ENCODE results near the gene RSAD1. TPM values are rescaled to one million over a fixed set of nuclear protein-coding genes. Genes with fewer than 3 reads are reported as not detected.

The RSAD1 gene
- total and polyA plus RNA-seq, 11 donors: 30.9 to 50.0 (median 42.8) TPM

GRCh38 chr17:50533185-50533584 lies 54.5 kb downstream of the RSAD1 start:
- WGBS, 4 donors: 10 to 21% (median 17%) methylated on average over 4 to 5 of the region's 5 CpGs
- Histone ChIP-seq H3K4me1 (peaks cover 0 to 34% (median 10%) of the 10 kb centered on the region in 12 donors), H3K9me3 (no peaks in the 10 kb centered on the region), H3K27ac (peak overlapping the region; percentile 46 to 94 (median 76)), H3K27me3 (peaks cover 0 to 40% (median 22%) of the 10 kb centered on the region in 9 donors), H3K36me3 (peaks cover 0 to 9% (median 0%) of the 10 kb centered on the region in 9 donors), H3K4me3 (peak overlapping the region; percentile 27 to 72 (median 48))
- ATAC-seq: peak; percentile 7 to 30 (median 14)
- DNase-seq: no peak
- TF ChIP-seq POLR2A (IDR thresholded peaks at IDR 0.05) (no peak), CTCF (IDR thresholded peaks at IDR 0.05) (no peak)
- intact Hi-C loops (cut with DNase I): loop anchor here in 2 of 10 donors (1.0 to 5.0 kb wide), 2 partner anchors 46 to 51 kb away; no protein-coding TSS in a partner anchor

GRCh38 chr17:50533720-50534148 lies 55.1 kb downstream of the RSAD1 start:
- intact Hi-C loops (cut with DNase I): loop anchor here in 3 of 10 donors (1.0 to 5.0 kb wide), 3 partner anchors 46 to 51 kb away; no protein-coding TSS in a partner anchor
- H3K4me3 ChIP-seq: peak overlapping the region; percentile 16 to 72 (median 48)
- peak; percentile 69 to 84 (median 77) for DNase-seq
- peaks cover 0 to 40% (median 22%) of the 10 kb centered on the region in 9 donors for H3K27me3 ChIP-seq
- H3K36me3 ChIP-seq: peaks cover 0 to 15% (median 0%) of the 10 kb centered on the region in 9 donors
- peaks cover 0 to 40% (median 10%) of the 10 kb centered on the region in 12 donors for H3K4me1 ChIP-seq
- H3K9me3 ChIP-seq: no peaks in the 10 kb centered on the region
- peak; percentile 72 to 83 (median 80) for ATAC-seq
- H3K27ac ChIP-seq: peak overlapping the region; percentile 46 to 94 (median 76)
- no peak for TF ChIP-seq POLR2A (IDR thresholded peaks at IDR 0.05)
- TF ChIP-seq CTCF (IDR thresholded peaks at IDR 0.05): no peak
- WGBS, 4 donors: 1 to 4% (median 2%) methylated on average over 17 of the region's 17 CpGs

- TF ChIP-seq CTCF (IDR thresholded peaks at IDR 0.05): peak in 8 of 12 donors; percentile 8 to 42 (median 28)
- TF ChIP-seq POLR2A (IDR thresholded peaks at IDR 0.05): no peak
- ATAC-seq (peak; percentile 45 to 75 (median 60)), DNase-seq (no peak)
- intact Hi-C loops (cut with DNase I): loop anchor here in 2 of 10 donors (2.0 to 5.0 kb wide), 2 partner anchors 47 to 52 kb away; no protein-coding TSS in a partner anchor
- H3K4me1 ChIP-seq: peaks cover 0 to 41% (median 10%) of the 10 kb centered on the region in 12 donors
- 36 to 48% (median 46%) methylated on average over 20 to 24 of the region's 24 CpGs for WGBS, 4 donors
- peaks cover 0 to 16% (median 0%) of the 10 kb centered on the region in 9 donors for H3K36me3 ChIP-seq
- peak overlapping the region in 11 of 12 donors; percentile 16 to 72 (median 51) for H3K4me3 ChIP-seq
- H3K27ac ChIP-seq: peak overlapping the region; percentile 16 to 94 (median 76)
- H3K9me3 ChIP-seq: no peaks in the 10 kb centered on the region
- peaks cover 0 to 40% (median 22%) of the 10 kb centered on the region in 9 donors for H3K27me3 ChIP-seq
These were observed 55.7 kb downstream of the RSAD1 start for GRCh38 chr17:50534222-50534978.

- no peak for DNase-seq
These were observed 56.3 kb downstream of the RSAD1 start for GRCh38 chr17:50534979-50535326.

More at GRCh38 chr17:50534979-50535326, 56.3 kb downstream of the RSAD1 start:
- Histone ChIP-seq H3K27ac (peak overlapping the region in 9 of 12 donors; percentile 65 to 94 (median 78)), H3K27me3 (peaks cover 0 to 40% (median 22%) of the 10 kb centered on the region in 9 donors), H3K4me1 (peaks cover 0 to 41% (median 10%) of the 10 kb centered on the region in 12 donors), H3K36me3 (peaks cover 0 to 20% (median 0%) of the 10 kb centered on the region in 9 donors), H3K9me3 (no peaks in the 10 kb centered on the region), H3K4me3 (peak overlapping the region in 4 of 12 donors; percentile 51 to 72 (median 57))
- intact Hi-C loops (cut with DNase I): loop anchor here in 2 of 10 donors (2.0 to 5.0 kb wide), 2 partner anchors 48 to 52 kb away; no protein-coding TSS in a partner anchor
- WGBS, 4 donors: 85 to 91% (median 86%) methylated on average over 2 of the region's 2 CpGs
- TF ChIP-seq POLR2A (IDR thresholded peaks at IDR 0.05) (no peak), CTCF (IDR thresholded peaks at IDR 0.05) (no peak)
- no peak for ATAC-seq

Measured in heart left ventricle (tissue), 16 donors.